Astrocyte of the cerebellum (primary cell): ENCODE results near the gene ZNF284.

ENCODE experiments used
- DNase-seq: peaks from one replicate; pipeline ENCODE4 v3.0.0-alpha.2; 2011; ENCODE audit warnings: low read depth
- H3K4me3 ChIP-seq: 2 replicates; pipeline ENCODE4 v1.5.1; 2011; ENCODE audit warnings: mild to moderate bottlenecking, low read depth, low read length, moderate library complexity
- in situ Hi-C: cut with HindIII; loops from 2 replicates; pipeline ENCODE4 v1.10.0; 2017; ENCODE audit warnings: low sequenced_read_pairs
- TF ChIP-seq, protein P1 (sequence below): IDR thresholded peaks from 2 replicates; pipeline ENCODE4 v1.5.1; 2012; ENCODE audit warnings: low read length, low read depth, moderate library complexity, mild to moderate bottlenecking; ENCODE audit errors: missing control alignments

ZNF284 gene

GRCh38 chr19:44071824-44072542, at the start of gene ZNF284:
Gene ZNF284, plus strand, starts transcription at chr19:44072159. Its CDS starts 4,231 bp downstream, at chr19:44076390.
- in situ Hi-C loops: no loop called here
- DNase-seq: peak; percentile 60
- TF ChIP-seq, protein P1, sequence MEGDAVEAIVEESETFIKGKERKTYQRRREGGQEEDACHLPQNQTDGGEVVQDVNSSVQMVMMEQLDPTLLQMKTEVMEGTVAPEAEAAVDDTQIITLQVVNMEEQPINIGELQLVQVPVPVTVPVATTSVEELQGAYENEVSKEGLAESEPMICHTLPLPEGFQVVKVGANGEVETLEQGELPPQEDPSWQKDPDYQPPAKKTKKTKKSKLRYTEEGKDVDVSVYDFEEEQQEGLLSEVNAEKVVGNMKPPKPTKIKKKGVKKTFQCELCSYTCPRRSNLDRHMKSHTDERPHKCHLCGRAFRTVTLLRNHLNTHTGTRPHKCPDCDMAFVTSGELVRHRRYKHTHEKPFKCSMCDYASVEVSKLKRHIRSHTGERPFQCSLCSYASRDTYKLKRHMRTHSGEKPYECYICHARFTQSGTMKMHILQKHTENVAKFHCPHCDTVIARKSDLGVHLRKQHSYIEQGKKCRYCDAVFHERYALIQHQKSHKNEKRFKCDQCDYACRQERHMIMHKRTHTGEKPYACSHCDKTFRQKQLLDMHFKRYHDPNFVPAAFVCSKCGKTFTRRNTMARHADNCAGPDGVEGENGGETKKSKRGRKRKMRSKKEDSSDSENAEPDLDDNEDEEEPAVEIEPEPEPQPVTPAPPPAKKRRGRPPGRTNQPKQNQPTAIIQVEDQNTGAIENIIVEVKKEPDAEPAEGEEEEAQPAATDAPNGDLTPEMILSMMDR: no peak
- peak within 1 kb of the TSS; percentile 82 for H3K4me3 ChIP-seq

DNA sequence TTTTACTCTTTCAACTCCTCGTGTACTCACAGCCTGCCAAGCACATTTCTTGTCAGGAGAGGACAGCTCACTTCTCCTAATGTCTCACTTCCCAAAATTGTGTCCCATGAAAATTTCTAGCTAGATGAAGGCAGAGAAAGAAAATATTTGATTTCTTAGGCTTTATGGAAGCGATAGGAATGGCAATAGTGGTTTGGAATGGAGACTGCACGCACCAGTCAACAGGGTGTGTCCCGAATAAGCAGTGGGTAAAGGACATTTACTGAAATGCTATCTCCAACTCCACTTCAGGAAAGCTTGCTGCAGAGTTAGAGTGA, 47.1 kb upstream of the ZNF284 start:
- in situ Hi-C loops: no loop called here
- no peak for DNase-seq
- peak overlapping the region; percentile 89 for H3K4me3 ChIP-seq
- TF ChIP-seq, protein P1: no peak

- in situ Hi-C loops: no loop called here
- peak within 1 kb of the TSS; percentile 89 for H3K4me3 ChIP-seq
- peak; percentile 72 for DNase-seq
- TF ChIP-seq, protein P1: no peak
Measured at GRCh38 chr19:44025217-44025936, 46.6 kb upstream of the ZNF284 start, which contains the start of gene ZNF222. Gene ZNF222, plus strand, starts transcription at chr19:44025379. Its CDS starts 58 bp downstream, at chr19:44025437.

DNA sequence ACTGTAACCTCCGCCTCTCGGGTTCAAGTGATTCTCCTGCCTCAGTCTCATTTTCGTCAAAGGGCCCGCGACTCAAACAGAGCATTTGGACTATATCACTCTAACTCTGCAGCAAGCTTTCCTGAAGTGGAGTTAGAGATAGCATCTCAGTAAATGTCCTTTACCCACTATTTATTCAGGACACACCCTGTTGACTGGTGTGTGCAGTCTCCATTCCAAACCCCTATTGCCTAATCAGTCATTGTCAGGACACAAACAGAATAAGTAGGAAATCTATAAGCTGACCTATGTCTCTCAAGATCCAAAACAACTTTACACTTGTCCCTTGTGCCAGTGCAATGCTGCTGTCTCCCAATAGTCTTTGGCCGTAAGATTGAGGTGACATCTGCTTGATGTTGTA, 45.3 kb upstream of the ZNF284 start:
- no peak for DNase-seq
- TF ChIP-seq, protein P1: no peak
- no peak overlapping the region for H3K4me3 ChIP-seq
- in situ Hi-C loops: no loop called here

GRCh38 chr19:44032001-44032610, 39.9 kb upstream of the ZNF284 start:
- in situ Hi-C loops: no loop called here
- no peak for DNase-seq
- TF ChIP-seq, protein P1: no peak
- no peak overlapping the region for H3K4me3 ChIP-seq

DNA sequence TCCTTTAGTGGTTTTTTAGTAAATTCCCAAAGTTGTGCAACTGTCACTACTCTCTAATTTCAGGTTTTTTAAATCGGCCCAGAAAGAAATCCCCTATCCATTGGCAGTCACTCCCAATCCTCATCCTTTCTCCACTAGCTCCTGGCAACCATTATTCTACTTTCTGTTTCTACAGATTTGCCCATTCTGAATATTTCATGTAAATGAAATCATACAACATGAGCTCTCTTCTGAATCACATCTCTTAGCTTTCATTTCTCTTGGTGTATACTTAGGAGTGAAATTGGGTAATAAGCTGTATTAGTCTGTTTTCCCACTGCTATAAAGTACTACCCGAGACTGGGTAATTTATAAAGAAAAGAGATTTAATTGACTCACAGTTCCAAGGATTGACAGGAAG, 29.8 kb upstream of the ZNF284 start:
- no peak for DNase-seq
- TF ChIP-seq, protein P1: no peak
- H3K4me3 ChIP-seq: no peak overlapping the region
- in situ Hi-C loops: no loop called here
